SK-N-SH treated with all-trans-retinoic acid at 6 μM for 48 hours (cell line): Measurements from ENCODE around the gene OR1N2.

Source experiments
- ATAC-seq: fragments of 200-7000 bp; cut with Tn5 transposase; 3 replicates; pipeline ENCODE4 v1.9.1; 2020; ENCODE audit warnings: mild to moderate bottlenecking, moderate library complexity
- ARNTL ChIP-seq: fragments of 450-650 bp; formaldehyde crosslinking; IDR thresholded peaks from 2 replicates; pipeline ENCODE4 v1.5.0; 2020; ENCODE audit warnings: low read depth, mild to moderate bottlenecking, moderate library complexity, borderline replicate concordance
- BACH2 ChIP-seq: fragments of 250-450 bp; sonication (Bioruptor Pico); IDR thresholded peaks from 2 replicates; pipeline ENCODE4 v1.9.0; 2021; ENCODE audit warnings: mild to moderate bottlenecking, borderline replicate concordance
- CSDC2 ChIP-seq: fragments of 250-450 bp; sonication (Bioruptor Pico); IDR thresholded peaks from 2 replicates; pipeline ENCODE4 v1.5.0; 2020; ENCODE audit warnings: mild to moderate bottlenecking, moderate library complexity
- GLIS3 ChIP-seq: fragments of 250-450 bp; sonication (Bioruptor Pico); IDR thresholded peaks from 2 replicates; pipeline ENCODE4 v1.5.0; 2020; ENCODE audit warnings: mild to moderate bottlenecking, moderate library complexity
- OSR1 ChIP-seq: fragments of 250-450 bp; sonication (Bioruptor Pico); IDR thresholded peaks from 2 replicates; pipeline ENCODE4 v1.8.0; 2022; ENCODE audit warnings: moderate library complexity, mild to moderate bottlenecking, inconsistent platforms
- POU6F1 ChIP-seq: fragments of 250-450 bp; sonication (Bioruptor Pico); IDR thresholded peaks from 2 replicates; pipeline ENCODE4 v1.8.0; 2021; ENCODE audit warnings: low read depth, mild to moderate bottlenecking, moderate library complexity, borderline replicate concordance
- PPARA ChIP-seq: fragments of 250-450 bp; sonication (Bioruptor Pico); IDR thresholded peaks from 2 replicates; pipeline ENCODE4 v1.5.0; 2020; ENCODE audit warnings: mild to moderate bottlenecking, borderline replicate concordance
- RARB ChIP-seq: fragments of 250-450 bp; sonication (Bioruptor Pico); IDR thresholded peaks from 2 replicates; pipeline ENCODE4 v1.8.0; 2021; ENCODE audit warnings: mild to moderate bottlenecking, moderate library complexity
- SNAI2 ChIP-seq: fragments of 250-450 bp; sonication (Bioruptor Pico); IDR thresholded peaks from 2 replicates; pipeline ENCODE4 v1.5.0; 2020; ENCODE audit warnings: mild to moderate bottlenecking, moderate library complexity
- TCF4 ChIP-seq: fragments of 250-450 bp; sonication (Bioruptor Pico); IDR thresholded peaks from 2 replicates; pipeline ENCODE4 v1.8.0; 2021; ENCODE audit warnings: mild to moderate bottlenecking, moderate library complexity, borderline replicate concordance
- TOX ChIP-seq: fragments of 250-450 bp; sonication (Bioruptor Pico); IDR thresholded peaks from 2 replicates; pipeline ENCODE4 v1.8.0; 2021; ENCODE audit warnings: mild to moderate bottlenecking, moderate library complexity, borderline replicate concordance
- ZC3H10 ChIP-seq: fragments of 250-450 bp; sonication (Bioruptor Pico); IDR thresholded peaks from 2 replicates; pipeline ENCODE4 v1.5.1; 2021; ENCODE audit warnings: mild to moderate bottlenecking, moderate library complexity
- ZFP3 ChIP-seq: fragments of 250-450 bp; sonication (Bioruptor Pico); IDR thresholded peaks from 2 replicates; pipeline ENCODE4 v1.5.0; 2020; ENCODE audit warnings: mild to moderate bottlenecking, moderate library complexity
- ZFP30 ChIP-seq: fragments of 450-650 bp; formaldehyde crosslinking; IDR thresholded peaks from 2 replicates; pipeline ENCODE4 v1.5.0; 2022; ENCODE audit warnings: mild to moderate bottlenecking, moderate library complexity
- ZNF565 ChIP-seq: fragments of 450-650 bp; formaldehyde crosslinking; conservative IDR thresholded peaks from 2 replicates; pipeline ENCODE4 v1.5.0; 2020; ENCODE audit warnings: low read depth, mild to moderate bottlenecking, moderate library complexity
- ZNF70 ChIP-seq: fragments of 450-650 bp; formaldehyde crosslinking; IDR thresholded peaks from 2 replicates; pipeline ENCODE4 v1.5.0; 2020; ENCODE audit warnings: mild to moderate bottlenecking, moderate library complexity
- ZNF8 ChIP-seq: fragments of 450-650 bp; formaldehyde crosslinking; IDR thresholded peaks from 2 replicates; pipeline ENCODE4 v1.5.0; 2020; ENCODE audit warnings: mild to moderate bottlenecking, moderate library complexity
- TF ChIP-seq, protein P1 (sequence below): fragments of 250-450 bp; sonication (Bioruptor Pico); IDR thresholded peaks from 2 replicates; pipeline ENCODE4 v1.8.0; 2020; ENCODE audit warnings: mild to moderate bottlenecking, moderate library complexity, borderline replicate concordance
- TF ChIP-seq, protein P2 (sequence below): fragments of 250-450 bp; sonication (Bioruptor Pico); IDR thresholded peaks from 2 replicates; pipeline ENCODE4 v1.5.1; 2020; ENCODE audit warnings: low read depth, mild to moderate bottlenecking, moderate library complexity
- TF ChIP-seq, protein P3 (sequence below): fragments of 250-450 bp; sonication (Bioruptor Pico); IDR thresholded peaks from 2 replicates; pipeline ENCODE4 v1.5.1; 2021; ENCODE audit warnings: mild to moderate bottlenecking, moderate library complexity

Gene OR1N2

DNA sequence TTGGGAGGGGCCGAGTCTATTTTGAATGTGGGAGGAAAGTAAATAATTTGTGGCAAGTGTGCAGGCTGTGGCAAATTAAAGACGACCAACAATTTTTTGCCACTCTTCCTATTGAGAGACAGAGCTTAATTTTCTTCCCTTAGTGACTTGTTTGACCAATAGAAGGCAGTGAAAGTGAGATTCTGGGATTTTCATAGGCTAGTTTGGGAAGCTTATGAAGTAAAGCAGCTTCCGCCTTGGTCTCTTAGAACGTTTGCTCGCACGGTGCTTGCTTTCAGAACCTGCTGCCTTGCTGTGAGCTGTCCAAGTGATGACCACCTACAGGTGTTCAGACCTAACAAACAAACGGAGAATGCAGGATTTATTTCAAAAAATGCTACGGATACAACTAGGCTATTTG lies 6.7 kb upstream of the OR1N2 start:
- peak; percentile 88 for ATAC-seq
- TF ChIP-seq, protein P1, sequence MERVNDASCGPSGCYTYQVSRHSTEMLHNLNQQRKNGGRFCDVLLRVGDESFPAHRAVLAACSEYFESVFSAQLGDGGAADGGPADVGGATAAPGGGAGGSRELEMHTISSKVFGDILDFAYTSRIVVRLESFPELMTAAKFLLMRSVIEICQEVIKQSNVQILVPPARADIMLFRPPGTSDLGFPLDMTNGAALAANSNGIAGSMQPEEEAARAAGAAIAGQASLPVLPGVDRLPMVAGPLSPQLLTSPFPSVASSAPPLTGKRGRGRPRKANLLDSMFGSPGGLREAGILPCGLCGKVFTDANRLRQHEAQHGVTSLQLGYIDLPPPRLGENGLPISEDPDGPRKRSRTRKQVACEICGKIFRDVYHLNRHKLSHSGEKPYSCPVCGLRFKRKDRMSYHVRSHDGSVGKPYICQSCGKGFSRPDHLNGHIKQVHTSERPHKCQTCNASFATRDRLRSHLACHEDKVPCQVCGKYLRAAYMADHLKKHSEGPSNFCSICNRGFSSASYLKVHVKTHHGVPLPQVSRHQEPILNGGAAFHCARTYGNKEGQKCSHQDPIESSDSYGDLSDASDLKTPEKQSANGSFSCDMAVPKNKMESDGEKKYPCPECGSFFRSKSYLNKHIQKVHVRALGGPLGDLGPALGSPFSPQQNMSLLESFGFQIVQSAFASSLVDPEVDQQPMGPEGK (CRISPR knock-in tag) = no peak
- TF ChIP-seq SNAI2 (CRISPR knock-in tag) (no peak), ZFP30 (CRISPR knock-in tag) (no peak)

DNA sequence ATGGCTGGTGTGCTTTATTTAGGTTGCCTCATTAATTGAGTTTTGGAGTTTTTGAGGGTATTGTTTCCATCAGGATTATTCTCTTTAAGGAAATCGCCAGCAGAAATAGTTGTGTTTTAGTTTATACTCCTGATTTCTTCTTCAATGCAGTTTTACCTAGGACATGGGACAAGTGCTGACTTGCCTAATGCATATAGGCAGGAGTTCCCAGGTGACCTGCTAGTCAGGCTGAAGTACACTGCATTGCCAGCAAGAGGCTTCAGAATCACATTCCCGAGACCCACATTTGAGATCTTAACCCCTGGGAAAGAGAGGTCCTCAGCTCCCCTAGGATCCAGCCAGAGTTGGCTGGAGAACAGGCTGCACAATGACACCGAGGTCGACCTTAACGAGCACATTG lies 1.5 kb upstream of the OR1N2 start:
- ATAC-seq = no peak
- TF ChIP-seq ZFP3 (CRISPR knock-in tag) = no peak
- no peak for TF ChIP-seq ARNTL (CRISPR knock-in tag)
- TF ChIP-seq TOX = no peak
- TF ChIP-seq TCF4 (CRISPR knock-in tag) = no peak
- TF ChIP-seq CSDC2 (CRISPR knock-in tag) = no peak
- TF ChIP-seq, protein P2, sequence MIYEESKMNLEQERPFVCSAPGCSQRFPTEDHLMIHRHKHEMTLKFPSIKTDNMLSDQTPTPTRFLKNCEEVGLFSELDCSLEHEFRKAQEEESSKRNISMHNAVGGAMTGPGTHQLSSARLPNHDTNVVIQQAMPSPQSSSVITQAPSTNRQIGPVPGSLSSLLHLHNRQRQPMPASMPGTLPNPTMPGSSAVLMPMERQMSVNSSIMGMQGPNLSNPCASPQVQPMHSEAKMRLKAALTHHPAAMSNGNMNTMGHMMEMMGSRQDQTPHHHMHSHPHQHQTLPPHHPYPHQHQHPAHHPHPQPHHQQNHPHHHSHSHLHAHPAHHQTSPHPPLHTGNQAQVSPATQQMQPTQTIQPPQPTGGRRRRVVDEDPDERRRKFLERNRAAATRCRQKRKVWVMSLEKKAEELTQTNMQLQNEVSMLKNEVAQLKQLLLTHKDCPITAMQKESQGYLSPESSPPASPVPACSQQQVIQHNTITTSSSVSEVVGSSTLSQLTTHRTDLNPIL (CRISPR knock-in tag) = no peak
- TF ChIP-seq ZNF8 (CRISPR knock-in tag) = no peak
- no peak for TF ChIP-seq SNAI2 (CRISPR knock-in tag)
- TF ChIP-seq BACH2 (CRISPR knock-in tag) = no peak

DNA sequence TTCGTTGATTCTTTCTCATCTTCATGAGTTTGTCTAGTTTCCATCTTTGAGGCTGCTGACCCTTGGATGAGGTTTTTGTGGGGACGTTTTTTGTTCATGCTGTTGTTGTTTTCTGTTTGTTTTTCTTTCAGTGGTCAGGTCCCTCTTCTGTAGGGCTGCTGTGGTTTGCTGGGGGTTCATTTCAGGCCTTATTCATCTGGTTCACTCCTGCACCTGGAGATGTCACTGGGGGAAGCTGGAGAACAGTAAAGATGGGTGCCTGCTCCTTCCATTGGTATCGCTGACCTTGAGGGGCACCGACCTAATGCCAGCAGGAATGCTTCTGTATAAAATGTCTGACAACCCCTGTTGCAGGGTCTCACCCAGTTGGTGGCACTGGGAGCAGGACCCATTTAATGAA lies 8.5 kb downstream of the OR1N2 start:
- no peak for ATAC-seq
- TF ChIP-seq ZNF565 (CRISPR knock-in tag) (no peak), SNAI2 (CRISPR knock-in tag) (no peak), ZNF70 (CRISPR knock-in tag) (no peak), BACH2 (CRISPR knock-in tag) (no peak), OSR1 (CRISPR knock-in tag) (no peak), ARNTL (CRISPR knock-in tag) (no peak), ZC3H10 (CRISPR knock-in tag) (no peak), ZFP3 (CRISPR knock-in tag) (no peak)

DNA sequence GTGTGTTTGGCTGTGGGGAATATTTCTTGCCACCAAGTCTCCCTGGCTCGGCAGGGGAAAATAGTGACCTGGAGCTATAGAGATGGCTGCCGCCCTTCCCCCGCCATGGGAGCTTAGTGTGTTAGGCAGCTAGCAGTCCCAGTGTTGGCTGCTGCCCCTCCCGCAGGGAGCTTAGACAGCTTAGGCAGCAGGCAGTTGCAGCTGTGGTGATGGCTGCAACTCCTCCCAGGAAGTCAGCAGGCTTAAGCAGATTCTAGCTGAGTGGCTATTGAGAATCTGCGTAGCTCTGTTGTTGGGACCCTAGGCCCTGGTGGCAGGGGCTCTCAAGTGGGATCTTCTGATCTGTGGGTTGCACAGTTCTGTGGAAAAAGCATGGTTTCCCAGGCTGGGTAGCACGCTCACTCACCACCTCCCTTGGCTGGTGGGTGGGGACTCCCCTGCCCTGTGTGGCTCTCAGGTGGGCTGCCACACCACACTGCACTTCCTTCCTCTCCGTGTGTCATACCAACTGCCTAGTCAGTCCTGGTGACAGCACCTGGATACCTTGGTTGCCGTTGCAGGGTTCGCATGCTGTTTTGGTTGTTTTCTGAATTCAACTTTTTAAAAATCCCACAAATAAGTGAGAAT lies 9.3 kb downstream of the OR1N2 start:
- ATAC-seq = no peak
- TF ChIP-seq RARB (CRISPR knock-in tag) (no peak), TCF4 (CRISPR knock-in tag) (no peak), PPARA (no peak), ZNF565 (CRISPR knock-in tag) (no peak), CSDC2 (CRISPR knock-in tag) (no peak), SNAI2 (CRISPR knock-in tag) (no peak), GLIS3 (CRISPR knock-in tag) (no peak), POU6F1 (no peak)
- TF ChIP-seq, protein P3, sequence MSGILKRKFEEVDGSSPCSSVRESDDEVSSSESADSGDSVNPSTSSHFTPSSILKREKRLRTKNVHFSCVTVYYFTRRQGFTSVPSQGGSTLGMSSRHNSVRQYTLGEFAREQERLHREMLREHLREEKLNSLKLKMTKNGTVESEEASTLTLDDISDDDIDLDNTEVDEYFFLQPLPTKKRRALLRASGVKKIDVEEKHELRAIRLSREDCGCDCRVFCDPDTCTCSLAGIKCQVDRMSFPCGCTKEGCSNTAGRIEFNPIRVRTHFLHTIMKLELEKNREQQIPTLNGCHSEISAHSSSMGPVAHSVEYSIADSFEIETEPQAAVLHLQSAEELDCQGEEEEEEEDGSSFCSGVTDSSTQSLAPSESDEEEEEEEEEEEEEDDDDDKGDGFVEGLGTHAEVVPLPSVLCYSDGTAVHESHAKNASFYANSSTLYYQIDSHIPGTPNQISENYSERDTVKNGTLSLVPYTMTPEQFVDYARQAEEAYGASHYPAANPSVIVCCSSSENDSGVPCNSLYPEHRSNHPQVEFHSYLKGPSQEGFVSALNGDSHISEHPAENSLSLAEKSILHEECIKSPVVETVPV (CRISPR knock-in tag) = no peak
- TF ChIP-seq, protein P2 (CRISPR knock-in tag) = no peak
- TF ChIP-seq, protein P1 (CRISPR knock-in tag) = no peak
